CD4-positive, alpha-beta T cell treated with Interleukin-12 subunit alpha and Interleukin-12 subunit beta, for 1 hour (primary cell): ENCODE results near the gene PLPPR3.

Source experiments
- DNase-seq: peaks from one replicate; pipeline ENCODE4 v3.0.0-alpha.2; 2020

Gene PLPPR3

DNA sequence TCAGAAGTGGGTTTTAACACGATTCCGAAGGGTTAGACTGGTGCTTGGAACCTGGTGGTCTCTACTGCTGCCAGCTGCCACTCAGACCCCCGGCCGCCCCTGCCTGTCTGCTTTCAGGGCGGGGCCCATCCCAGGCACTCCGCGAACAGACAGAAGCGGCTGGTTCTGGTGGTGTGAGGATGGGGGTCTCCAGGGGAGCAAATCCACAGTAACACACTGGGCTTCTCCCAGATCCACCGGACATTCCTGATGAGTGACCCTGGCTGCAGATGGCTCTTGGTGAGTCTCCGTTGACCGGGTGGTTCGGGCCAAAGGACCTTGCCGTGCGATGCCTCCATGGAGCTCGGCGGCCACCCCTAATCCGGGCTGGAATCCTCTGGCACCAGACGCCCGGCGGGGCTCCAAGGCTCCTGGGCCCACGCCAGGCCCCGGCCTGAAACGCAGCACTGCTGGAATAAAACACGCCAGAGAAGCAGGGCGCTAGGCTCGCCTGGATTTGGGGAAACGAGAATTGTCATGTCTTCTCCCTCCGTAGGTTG lies 26.6 kb downstream of the PLPPR3 start:
- DNase-seq, result no peak

DNA sequence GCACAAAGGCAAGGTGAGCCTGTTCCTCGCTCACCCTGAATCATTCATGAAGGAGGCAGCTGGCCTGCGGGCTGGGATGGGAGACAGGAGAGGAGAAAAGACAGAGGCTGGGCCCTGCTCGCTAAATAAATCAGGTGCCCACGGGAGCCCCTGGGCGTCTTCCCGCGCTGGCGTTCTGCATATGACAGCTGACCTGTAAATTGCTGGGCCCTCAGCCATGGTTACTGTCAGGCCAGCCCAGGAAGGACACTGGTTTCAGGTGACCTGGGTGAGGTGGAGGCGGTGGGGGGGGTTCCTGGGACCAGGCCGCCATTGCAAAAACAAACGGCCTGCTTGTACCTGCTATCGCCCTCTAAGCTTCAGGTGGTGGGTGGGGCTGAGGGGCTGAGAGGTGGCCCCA lies 27.9 kb downstream of the PLPPR3 start:
- DNase-seq, result no peak

DNA sequence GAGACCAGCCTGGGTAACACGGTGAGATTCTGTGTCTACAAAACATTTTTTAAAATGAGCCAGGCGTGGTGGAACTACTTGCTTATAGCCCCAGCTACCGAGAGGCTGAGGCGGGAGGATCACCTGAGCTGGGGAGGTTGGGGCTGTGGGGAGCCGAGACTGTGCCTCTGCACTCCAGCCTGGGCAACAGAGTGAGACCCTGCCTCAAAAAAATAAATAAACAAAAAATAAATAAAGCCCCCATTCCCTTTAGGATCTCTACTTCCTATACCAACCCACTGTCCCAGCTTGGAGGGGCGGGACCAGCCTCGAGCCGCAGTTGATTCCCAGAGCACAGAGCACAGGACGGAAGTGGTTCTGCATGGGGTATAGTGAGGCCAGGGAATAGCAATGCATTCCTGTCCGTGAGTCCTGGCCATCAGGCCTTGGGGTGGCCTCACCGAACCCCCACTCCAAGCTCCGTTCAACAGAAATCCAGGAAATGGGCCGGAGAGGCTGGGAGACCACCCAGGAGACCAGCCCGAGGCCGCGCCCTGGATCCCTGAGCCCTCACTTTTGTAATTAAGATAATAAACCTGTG lies 29.4 kb downstream of the PLPPR3 start:
- no peak for DNase-seq

DNA sequence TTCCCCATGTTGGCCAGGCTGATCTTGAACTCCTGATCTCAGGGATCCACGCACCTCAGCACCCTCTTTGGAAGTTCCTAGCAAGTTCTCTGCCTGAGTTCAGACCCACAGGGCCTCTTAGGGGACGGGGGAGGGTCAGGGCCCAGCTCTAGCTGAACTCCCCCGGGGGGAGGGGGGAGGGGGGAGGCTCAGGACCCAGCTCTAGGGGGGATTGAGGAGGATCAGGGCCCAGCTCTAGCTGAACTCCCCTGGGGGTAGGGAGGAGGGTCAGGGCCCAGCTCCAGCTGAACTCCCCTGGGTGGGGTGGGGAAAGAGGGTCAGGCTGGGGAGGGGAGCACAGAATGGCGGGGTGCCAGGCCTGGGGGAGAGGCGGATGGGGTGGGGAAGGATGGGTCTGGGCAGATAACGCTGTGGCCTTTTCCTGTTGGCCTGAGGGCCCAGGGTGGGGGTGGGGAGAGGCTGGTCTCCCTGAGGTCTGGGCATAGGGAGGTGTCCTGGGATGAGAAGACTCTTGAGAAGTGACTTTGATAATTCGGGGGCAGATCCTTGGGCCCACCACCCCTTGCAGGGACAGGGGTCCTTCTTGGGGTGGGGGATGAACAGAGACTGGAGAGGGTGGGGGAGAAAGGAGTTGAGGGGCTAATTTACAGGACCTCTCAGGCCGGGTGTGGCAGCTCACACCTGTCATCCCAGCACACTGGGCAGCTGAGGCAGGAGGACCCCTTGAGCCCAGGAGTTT lies 30.0 kb downstream of the PLPPR3 start:
- no peak for DNase-seq

DNA sequence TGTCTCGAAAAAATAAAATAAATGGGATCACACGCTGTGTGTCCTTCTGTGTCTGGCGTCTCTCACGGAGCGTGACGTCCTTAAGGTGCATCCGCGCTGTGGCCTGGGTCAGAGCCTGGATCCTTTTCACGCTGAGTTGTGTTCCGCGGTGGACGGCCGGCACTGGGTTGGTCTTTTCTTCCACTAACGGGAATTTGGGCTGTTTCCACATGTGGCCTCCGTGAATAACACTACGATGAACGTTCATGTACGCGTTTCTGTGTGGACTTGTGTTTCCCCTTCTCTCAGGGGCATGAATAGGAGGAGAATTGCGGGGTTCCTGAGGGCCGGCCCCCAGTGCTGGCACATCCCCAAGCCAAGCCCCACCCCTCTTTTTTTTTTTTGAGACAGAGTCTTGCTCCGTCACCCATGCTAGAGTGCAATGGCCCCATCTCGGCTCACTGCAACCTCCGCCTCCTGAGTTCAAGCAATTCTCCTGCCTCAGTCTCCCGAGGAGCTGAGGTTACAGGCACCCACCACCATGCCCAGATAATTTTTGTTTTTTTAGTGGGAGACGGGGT lies 30.7 kb downstream of the PLPPR3 start:
- DNase-seq, result no peak

DNA sequence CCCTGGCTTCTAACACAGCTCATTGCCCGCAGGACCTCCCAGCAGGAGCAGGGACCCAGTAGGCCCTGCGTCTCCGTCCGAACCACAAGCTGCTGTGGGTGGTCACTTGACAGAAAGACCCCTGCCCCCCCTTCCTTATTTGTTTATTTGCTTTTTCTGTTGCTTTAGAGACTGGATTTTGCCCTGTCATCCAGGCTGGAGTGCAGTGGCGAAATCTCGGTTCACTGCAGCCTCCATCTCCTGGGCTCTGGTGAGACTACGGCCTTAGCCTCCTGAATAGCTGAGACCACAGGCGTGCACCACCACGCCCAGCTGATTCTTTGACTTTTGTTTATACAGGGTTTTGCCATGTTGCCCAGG lies 32.1 kb downstream of the PLPPR3 start:
- no peak for DNase-seq

DNA sequence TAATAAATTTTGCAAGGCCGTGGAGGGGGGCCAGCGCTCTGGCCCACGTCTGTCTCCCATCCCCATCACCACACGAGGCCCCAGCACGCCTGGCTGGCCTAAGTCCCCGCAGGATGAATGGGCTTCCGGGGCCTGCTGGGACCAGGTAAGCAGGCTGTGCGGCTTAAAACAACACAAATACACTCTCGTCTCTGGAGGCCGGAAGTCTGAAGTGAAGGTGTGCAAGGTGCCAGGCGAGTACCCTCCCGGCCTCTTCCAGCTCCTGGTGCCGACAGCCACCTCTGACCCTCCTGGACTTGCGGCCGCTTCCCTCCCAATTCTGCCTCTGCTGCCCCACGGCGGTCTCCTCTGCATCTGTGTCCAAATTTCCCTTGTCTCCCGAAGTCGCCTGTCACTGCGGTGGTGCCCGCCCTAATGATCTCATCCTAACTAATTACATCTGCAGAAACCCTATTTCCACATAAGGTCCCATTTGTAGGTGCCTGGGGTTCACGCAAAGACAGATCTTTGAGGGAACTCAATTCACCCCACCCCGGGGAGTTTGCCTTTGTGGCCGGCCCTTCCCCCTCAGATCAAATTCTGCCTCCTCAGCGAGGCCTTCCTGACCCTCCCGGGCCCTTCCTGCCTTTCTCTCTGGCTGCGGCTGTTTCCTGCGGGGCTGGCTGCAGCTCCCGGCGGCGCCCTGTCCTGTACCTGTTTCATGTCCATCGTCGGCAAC lies 32.6 kb downstream of the PLPPR3 start:
- no peak for DNase-seq

DNA sequence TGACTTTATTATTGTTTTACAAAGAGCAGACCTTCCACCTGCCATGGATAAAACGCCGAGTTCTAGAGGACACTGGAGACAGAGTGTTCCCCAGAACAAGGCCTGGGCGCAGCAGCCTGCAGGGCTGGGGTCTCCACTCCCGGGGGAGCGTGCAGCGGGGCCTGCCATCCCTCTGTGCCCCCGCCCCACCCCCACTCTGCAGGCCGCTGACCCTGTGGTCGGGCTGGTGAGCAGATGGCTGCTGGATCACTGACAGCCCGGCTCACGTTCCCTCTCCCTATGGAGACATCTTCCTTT lies 33.1 kb downstream of the PLPPR3 start:
- DNase-seq, result no peak

DNA sequence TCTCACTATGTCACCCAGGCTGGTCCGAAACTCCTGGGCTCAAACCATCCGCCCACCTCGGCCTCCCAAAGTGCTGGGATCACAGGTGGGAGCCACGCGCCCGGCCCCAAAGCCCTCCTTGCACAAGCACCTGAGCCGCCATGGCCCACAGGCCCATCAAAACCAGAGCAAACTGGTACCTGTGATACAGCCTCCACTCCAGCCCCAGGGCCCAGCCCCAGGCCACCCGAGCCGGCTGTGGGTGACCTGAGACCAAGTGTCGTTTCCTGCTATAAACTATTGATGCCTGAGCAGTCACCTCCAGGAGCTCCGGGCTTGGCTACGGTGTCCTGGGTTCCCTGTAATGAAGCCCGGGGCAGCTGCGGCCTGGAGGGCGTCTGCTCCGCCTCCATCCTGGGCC lies 34.2 kb downstream of the PLPPR3 start:
- DNase-seq, result no peak

DNA sequence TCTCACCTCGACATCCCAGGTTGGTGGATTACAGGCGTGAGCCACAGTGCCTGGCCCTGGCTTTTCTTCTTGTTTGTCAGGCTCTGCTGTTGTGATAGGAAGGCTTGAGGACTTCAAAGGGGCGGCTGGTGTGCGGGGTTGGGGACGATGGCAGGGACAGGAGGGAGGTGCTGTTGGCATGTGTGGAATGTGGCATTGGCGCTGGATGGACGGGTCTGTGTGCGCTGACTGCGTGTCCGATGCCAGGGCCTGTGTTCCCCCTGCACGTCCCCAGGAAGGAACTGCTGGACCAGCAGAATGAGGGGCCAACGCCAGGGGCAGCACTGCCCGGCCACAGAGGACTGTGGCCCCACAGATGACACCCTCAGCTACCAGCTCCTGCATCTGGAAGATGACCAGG lies 37.2 kb downstream of the PLPPR3 start:
- no peak for DNase-seq

DNA sequence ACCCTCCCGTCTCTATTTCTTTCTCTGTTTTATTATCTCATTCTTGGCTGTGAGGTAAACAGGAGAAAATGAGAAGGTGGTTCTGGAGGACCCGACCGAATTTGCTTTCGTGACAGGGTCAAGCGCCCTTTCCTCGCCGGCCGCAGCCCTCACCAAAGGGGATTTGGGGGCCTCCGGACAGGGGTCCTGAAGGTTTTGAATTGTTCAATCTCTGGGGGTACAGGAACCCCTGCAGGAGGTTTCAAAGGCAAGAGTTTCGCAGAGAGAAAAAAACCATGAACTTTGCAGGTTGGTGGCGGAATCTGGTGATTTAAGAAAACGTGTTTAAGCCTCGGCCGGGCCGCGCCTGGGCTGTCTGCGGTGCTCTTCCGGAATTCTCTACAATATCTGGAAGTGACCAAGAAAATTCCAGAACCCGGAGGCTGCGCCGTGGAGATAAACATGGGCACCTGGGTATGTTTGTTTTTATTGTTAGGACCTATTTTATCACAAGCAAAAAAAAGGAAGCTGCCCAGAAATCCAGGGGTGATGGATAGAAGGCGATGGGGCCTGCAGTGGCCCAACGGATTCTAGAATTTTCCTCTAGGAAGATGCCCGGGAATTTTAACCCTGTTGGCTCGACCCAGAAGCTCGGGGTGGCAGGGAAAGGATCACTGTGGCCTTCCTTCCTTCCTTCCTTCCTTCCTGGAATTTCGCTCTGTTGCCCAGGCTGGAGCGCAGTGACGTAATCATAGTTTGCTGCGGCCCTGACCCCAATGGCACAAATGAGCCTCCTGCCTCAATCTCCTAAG lies 38.7 kb downstream of the PLPPR3 start:
- no peak for DNase-seq

DNA sequence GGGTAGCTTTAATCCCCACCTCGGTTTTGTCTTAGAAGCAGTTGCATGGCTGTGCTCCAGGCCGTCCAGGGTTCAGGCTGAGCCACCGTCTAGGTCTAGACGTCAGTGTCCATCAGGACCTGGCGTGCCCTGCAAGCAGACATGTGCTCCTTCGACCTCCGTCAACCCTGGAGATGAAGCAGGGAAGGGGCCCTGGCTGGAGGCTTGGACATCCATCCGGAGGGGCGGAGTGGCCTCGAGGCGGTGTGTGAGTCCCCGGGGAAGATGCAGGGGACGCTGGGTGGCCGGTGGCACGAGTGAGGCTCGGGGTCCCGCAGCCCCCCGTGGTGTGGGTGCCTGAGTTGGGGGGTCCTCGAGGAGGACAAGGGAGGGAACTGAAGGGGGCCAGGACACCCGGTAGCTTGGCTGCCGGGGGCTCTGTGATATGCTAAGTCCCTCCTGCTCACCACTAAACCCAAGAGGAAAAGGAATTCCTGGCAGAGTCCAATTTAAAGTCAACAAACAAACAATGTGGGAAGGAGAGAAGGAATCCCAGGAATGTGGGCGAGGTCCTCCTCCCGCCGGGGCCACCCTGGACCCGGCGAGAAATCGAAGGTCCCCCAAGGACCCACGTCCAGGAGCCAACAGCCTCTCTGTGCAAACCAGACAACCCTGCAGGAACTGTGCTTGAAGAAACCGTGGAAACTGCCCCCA lies 39.4 kb downstream of the PLPPR3 start:
- no peak for DNase-seq

DNA sequence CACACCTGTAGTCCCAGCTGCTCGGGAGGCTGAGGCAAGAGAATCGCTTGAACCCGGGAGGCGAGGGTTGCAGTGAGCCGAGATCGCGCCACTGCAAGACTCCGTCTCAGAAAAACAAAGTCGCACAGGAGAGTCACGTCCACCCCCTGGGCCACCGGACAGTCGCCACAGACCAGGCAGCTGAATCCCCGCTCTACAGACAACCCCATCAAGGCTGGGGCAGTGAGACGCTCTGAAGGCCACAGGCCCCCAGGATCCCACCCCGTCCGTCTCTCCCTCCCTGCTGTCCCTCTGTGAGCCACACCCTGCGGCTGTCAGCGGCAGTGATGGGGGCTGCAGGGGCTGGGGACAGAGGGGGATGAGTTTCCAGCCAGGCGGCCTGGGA lies 40.0 kb downstream of the PLPPR3 start:
- DNase-seq, result no peak

DNA sequence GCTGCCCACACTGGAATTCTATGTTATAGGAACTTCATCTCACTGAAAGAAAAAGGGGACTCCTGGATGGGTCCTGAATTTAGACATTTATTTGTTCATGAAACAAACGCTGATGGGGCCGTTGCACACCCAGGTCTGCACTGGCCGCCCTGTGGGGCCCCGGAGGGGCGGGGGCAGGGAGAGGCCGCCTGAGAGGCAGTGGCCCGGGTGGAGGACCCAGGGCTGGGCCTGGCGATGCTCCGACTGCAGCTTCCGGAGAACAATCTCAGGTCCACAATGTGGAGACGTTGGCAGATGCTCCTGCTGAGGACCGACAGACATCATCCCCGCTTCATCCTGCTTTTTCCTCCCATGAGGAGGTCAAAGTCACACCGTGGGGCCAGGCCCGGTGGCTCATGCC lies 40.8 kb downstream of the PLPPR3 start:
- no peak for DNase-seq

DNA sequence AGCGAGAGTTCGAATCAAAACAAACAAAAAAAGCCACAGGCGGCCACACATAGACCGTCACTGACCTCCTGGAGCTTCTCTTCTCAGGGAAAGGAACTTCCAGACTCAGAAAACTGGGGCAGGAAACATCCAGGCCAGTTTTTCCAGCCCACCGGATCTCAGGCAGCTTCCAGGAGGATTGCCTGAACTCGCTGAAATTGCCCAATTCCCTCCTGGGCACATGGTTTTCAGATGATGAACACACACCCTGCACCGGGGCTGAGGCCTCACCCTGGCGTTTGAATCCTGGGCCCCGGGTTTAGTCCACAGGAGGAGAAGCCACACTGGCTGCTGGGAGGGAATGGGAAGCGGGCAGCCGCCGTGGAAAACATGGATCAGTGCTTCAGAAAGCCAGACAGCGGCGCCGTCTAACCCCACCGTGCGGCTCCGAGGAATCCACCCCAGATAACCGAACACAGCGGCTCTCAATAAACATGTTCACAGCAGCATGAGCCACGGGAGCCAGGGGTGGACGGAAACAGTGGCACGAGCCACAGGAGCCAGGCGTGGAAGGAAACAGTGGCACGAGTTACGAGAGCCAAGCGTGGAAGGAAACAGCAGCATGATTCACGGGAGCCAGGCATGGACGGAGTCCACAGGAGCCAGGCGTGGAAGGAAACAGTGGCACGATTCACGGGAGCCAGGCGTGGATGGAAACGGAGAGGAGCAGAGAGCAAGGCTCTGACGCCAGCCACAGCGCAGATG lies 42.7 kb downstream of the PLPPR3 start:
- DNase-seq, result no peak

DNA sequence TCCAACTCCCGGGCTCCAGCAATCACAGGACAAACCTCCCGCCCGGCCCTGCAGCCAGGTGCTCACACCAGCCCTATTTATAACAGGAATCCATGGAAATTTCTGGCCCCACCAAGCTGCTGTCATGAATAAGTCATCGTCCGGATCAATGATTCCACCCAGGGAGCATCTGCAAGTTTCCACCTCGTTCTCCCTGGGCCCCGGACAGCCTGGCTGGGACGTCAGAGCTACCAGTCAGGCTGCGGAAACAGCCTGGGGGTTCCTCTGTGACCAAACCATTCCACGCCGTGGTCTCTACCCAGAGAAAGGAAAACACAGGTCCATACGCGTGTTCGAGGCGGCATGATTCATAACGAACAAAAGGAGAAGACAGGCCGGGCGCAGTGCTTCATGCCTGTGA lies 45.2 kb downstream of the PLPPR3 start:
- DNase-seq, result no peak

DNA sequence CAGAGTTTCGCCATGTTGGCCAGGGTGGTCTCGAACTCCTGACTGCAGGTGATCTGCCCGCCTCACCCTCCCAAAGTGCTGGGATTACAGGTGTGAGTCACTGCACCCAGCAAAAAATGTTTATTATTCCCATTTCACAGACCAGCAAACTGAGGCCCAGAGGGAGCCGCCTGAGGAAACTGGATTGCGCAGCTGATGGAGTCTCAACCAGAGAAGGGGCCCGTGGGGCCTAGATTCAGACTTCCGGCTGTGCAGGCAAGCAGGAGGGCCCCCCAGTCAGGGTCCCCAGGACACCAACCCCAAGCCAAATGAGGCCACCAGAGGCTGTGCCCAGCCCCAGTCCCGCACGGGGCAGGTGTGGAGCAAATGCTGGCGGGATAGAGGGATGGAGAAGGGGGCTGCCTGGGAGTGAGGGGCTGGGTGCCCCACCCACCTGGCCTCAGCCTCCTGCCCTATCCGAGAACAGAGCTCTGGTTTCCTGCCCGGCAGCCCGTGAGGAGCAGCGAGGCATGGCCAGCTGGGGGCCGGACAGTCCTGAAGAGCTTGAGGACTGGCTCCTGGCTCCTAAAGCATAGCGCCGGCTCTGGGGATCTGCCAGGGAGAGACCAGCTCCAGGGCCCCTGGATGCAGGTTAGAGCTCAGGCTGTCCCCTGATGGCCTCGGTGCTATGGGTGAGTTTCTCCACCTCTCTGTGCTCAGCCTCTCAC lies 48.9 kb downstream of the PLPPR3 start:
- no peak for DNase-seq

DNA sequence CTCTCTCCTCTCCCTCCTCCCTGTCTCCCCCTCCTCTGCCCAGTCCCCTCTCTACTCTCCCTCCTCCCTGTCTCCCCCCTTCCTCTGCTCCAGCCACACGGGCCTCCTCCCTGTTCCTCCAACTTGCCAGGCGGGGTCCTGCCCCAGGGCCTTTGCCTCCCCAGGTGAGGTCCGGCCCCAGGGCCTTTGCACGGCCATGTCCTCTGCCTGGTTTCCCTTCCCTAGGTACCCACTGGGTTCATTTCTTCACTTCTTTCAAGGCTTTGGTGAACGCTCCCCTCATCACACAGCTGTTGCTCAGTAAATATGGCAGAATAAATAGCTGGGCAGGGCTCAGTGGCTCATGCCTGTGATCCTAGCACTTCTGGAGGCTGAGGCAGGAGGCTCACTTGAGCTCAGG lies 49.7 kb downstream of the PLPPR3 start:
- DNase-seq, result no peak

DNA sequence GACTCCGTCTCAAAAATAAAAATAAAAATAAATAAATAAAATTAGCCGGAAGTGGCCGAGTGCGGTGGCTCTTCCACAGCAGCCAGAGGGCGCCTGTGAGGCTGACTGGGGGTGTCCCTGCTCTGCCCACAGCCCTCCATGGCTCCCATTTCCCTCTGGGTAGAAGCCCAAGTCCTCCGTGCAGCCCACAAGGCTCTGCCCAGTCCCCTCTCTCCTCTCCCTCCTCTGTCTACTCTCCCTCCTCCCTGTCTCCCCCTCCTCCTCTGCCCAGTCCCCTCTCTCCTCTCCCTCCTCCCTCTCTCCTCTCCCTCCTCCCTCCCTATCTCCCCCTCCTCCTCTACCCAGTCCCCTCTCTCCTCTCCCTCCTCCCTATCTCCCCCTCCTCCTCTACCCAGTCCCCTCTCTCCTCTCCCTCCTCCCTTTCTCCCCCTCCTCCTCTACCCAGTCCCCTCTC lies 50.4 kb downstream of the PLPPR3 start:
- DNase-seq, result peak; percentile 26

DNA sequence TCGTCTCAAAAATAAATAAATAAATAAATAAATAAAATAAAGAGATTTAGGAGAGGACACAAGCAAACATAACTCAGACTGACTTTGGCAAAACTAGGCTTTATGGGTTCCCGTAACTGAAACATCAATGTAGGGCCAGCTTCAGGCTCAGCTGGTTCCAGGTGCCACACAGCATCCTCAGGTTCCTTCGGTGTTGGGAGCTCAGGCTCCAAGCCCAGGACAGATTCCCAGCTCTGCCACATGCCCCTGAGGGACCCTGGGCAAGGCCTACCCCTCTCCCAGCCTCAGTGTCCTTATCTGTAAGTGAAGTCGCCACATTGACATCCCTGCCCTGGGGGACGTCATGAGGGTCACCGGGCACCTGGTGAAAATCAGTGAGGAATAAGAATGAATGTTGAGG lies 52.1 kb downstream of the PLPPR3 start:
- no peak for DNase-seq

DNA sequence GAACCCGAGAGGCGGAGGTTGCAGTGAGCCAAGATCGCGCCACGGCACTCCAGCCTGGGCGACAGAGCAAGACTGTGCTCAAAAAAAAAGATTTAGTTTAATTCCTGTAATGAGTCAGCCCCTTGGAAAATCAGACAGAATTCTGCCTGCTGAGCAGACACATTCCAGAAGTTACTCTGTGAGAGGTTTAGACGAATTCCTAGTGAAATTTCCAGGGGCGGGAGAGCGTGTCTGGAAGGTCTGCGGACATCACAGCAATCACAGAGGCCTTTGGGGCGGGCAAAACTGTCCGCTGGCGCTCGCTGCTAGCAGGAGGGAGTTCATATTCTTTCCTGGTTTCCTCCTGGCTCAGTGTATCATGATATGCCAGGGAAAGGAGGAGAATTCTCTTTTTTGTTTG lies 53.3 kb downstream of the PLPPR3 start:
- no peak for DNase-seq
